GM12878 (cell line): ENCODE measurements around the gene ARHGEF7. TPM values are rescaled to one million over a fixed set of nuclear protein-coding genes. Genes with fewer than 3 reads are reported as not detected.

Source experiments
- ATAC-seq: fragments of 200-7000 bp; cut with Tn5 transposase; 3 replicates; pipeline ENCODE4 v1.9.1; 2020; ENCODE audit warnings: mild to moderate bottlenecking, moderate library complexity
- BruUV-seq: library from RNA; stranded (reverse); fragments of 400-500 nt; replicated peaks from 2 replicates; lab custom pipeline; 2021; lab: Mats Ljungman, UMichigan
- CTCF ChIA-PET: fragments of 300-600 bp; sonication (Branson Sonifier 250); formaldehyde crosslinking; extraction: SDS; loops from one replicate; lab custom pipeline; 2021; ENCODE audit warnings: inconsistent platforms; lab: Yijun Ruan, JAX
- POLR2A ChIA-PET: fragments of 350-600 bp; formaldehyde crosslinking; extraction: SDS; loops from one replicate; lab custom pipeline; 2021; ENCODE audit warnings: inconsistent platforms; lab: Charles Lee
- RAD21 ChIA-PET: fragments of 300-600 bp; sonication (Branson Sonifier 250); formaldehyde crosslinking; loops from one replicate; lab custom pipeline; 2023; ENCODE audit warnings: antibody characterized with exemption; ENCODE audit not compliant: unreplicated experiment; lab: Charles Lee
- SMC1A ChIA-PET: fragments of 300-600 bp; sonication (Branson Sonifier 250); formaldehyde crosslinking; loops from one replicate; lab custom pipeline; 2023; ENCODE audit not compliant: unreplicated experiment, uncharacterized antibody; lab: Charles Lee
- DNase-seq: peaks from one replicate; pipeline ENCODE4 v3.0.0-alpha.2; 2011; ENCODE audit warnings: low read depth, low spot score
- FAIRE-seq: peaks from 3 replicates; lab custom pipeline; 2011; peaks lifted over from hg19 to GRCh38; lab: Jason Lieb, UNC
- H2AFZ ChIP-seq: 2 replicates; pipeline ENCODE4 v1.6.0; 2011; ENCODE audit warnings: low read depth, low read length, control low read depth; ENCODE audit not compliant: control insufficient read depth
- H3K27ac ChIP-seq: 2 replicates; pipeline ENCODE4 v1.5.1; 2011; ENCODE audit warnings: control low read depth; ENCODE audit not compliant: control insufficient read depth, insufficient read depth
- H3K27me3 ChIP-seq, 2 experiments: replicated peaks in 1 of 2; 2 replicates each; pipeline versions ENCODE4 v1.6.0 to v1.6.1; 2011; ENCODE audit warnings: low read length in 1 of 2; ENCODE audit not compliant: control insufficient read depth in 2 of 2, insufficient read depth in 2 of 2
- H3K36me3 ChIP-seq, 2 experiments: 2 replicates each; pipeline ENCODE4 v1.5.1; 2011; ENCODE audit warnings: low read length in 1 of 2; ENCODE audit not compliant: control insufficient read depth in 2 of 2, insufficient read depth in 2 of 2
- H3K4me1 ChIP-seq: 2 replicates; pipeline ENCODE4 v1.6.1; 2011; ENCODE audit warnings: mild to moderate bottlenecking, low read length, moderate library complexity, mixed read lengths; ENCODE audit not compliant: control insufficient read depth, insufficient read depth
- H3K4me2 ChIP-seq: 2 replicates; pipeline ENCODE4 v1.6.0; 2011; ENCODE audit warnings: control low read depth; ENCODE audit not compliant: control insufficient read depth, insufficient read depth
- H3K4me3 ChIP-seq: fragments of 200-600 bp; sonication (generic); 2 replicates; pipeline ENCODE4 v1.5.1; 2016
- H3K79me2 ChIP-seq: 2 replicates; pipeline ENCODE4 v1.6.0; 2011; ENCODE audit warnings: low read length; ENCODE audit not compliant: control insufficient read depth, insufficient read depth
- H3K9ac ChIP-seq: 2 replicates; pipeline ENCODE4 v1.8.0; 2011; ENCODE audit warnings: low read length, control low read depth, mixed read lengths; ENCODE audit not compliant: control insufficient read depth, insufficient read depth
- H3K9me3 ChIP-seq: replicated peaks from 3 replicates; pipeline ENCODE4 v1.5.1; 2011; ENCODE audit warnings: mild to moderate bottlenecking, low read length; ENCODE audit not compliant: control insufficient read depth, insufficient read depth
- H4K20me1 ChIP-seq: 2 replicates; pipeline ENCODE4 v1.6.0; 2011; ENCODE audit not compliant: control insufficient read depth, insufficient read depth
- BCLAF1 ChIP-seq: fragments of 450-650 bp; IDR thresholded peaks from 2 replicates; pipeline ENCODE4 v1.6.1; 2017; ENCODE audit warnings: antibody characterized with exemption, mild to moderate bottlenecking, moderate library complexity
- EED ChIP-seq: sonication (generic); IDR thresholded peaks from 2 replicates; pipeline ENCODE4 v1.6.1; 2016; ENCODE audit warnings: antibody characterized with exemption, low read depth
- ESRRA ChIP-seq: IDR thresholded peaks from 2 replicates; pipeline ENCODE4 v1.6.1; 2012; ENCODE audit warnings: mild to moderate bottlenecking, low read length, improper control_type of control experiment
- NFIC ChIP-seq: IDR thresholded peaks from 2 replicates; pipeline ENCODE4 v1.6.1; 2012; ENCODE audit warnings: low read depth, mild to moderate bottlenecking, inconsistent platforms, low read length, moderate library complexity
- POLR2A ChIP-seq: IDR thresholded peaks from 2 replicates; pipeline ENCODE4 v1.6.1; 2011; ENCODE audit warnings: low read depth, mild to moderate bottlenecking, low read length
- SMAD1 ChIP-seq: fragments of 450-650 bp; IDR thresholded peaks from 2 replicates; pipeline ENCODE4 v1.6.1; 2018; ENCODE audit warnings: mild to moderate bottlenecking, low read depth; ENCODE audit not compliant: partially characterized antibody
- TCF7 ChIP-seq: IDR thresholded peaks from 2 replicates; pipeline ENCODE4 v1.6.1; 2014; ENCODE audit warnings: antibody characterized with exemption, borderline replicate concordance
- ZNF207 ChIP-seq: fragments of 450-650 bp; IDR thresholded peaks from 2 replicates; pipeline ENCODE4 v1.6.1; 2014; ENCODE audit warnings: antibody characterized with exemption, mild to moderate bottlenecking, borderline replicate concordance
- ZNF592 ChIP-seq: fragments of 450-650 bp; IDR thresholded peaks from 2 replicates; pipeline ENCODE4 v1.6.1; 2017; ENCODE audit warnings: mild to moderate bottlenecking, moderate library complexity
- WGBS: methylation state at CpG from one replicate; pipeline ENCODE4 v1.1.6; 2016; ENCODE audit warnings: low lambda C conversion rate; ENCODE audit not compliant: insufficient replicate concordance, insufficient coverage; ENCODE audit errors: missing lambda C conversion rate; 5-methylcytosine and 5-hydroxymethylcytosine counted together
- in situ Hi-C: fragments of 300-500 bp; cut with MboI; formaldehyde crosslinking; loops from 9 replicates; pipeline ENCODE4 v1.14.3; 2018; ENCODE audit warnings: mixed read lengths
- intact Hi-C: fragments of 100-400 bp; cut with micrococcal nuclease; formaldehyde crosslinking; loops from one replicate; pipeline ENCODE4 v1.14.2; 2022; ENCODE audit not compliant: unreplicated experiment
- polyA plus RNA-seq, 11 experiments: library from polyadenylated mRNA; depleted of rRNA in 4 of 11; unstranded in 6 of 11; stranded (reverse) in 5 of 11; fragments of >200 nt; fragmentation: Nextera tagmentation in 4 of 11; fragmentation: Illumina TruSeq in 1 of 11; extraction: Ambion mirVana in 4 of 11; extraction: Trizol in 1 of 11; gene quantifications; 1 replicate in 1 of 11; 2 replicates in 10 of 11; pipeline versions ENCODE4 v1.2.1 to v1.2.3, GENCODE V29; 2011 to 2016; ENCODE audit warnings: inconsistent platforms in 2 of 11, missing spikeins in 2 of 11, low read depth in 1 of 11
- total RNA-seq, 4 experiments: library from RNA; depleted of rRNA in 3 of 4; stranded (reverse); fragments of >200 nt in 3 of 4; fragmentation: Illumina TruSeq in 1 of 4; extraction: Trizol in 1 of 4; gene quantifications; 2 replicates each; pipeline versions ENCODE4 v1.2.1 to v1.2.3, GENCODE V29; 2013 to 2021
- TF ChIP-seq, protein P1 (sequence below): IDR thresholded peaks from 2 replicates; pipeline ENCODE4 v1.6.1; 2011; ENCODE audit warnings: borderline replicate concordance, low read depth, mild to moderate bottlenecking, moderate library complexity, low read length; ENCODE audit not compliant: insufficient read depth, poor library complexity, severe bottlenecking
- TF ChIP-seq, protein P2 (sequence below): fragments of 450-650 bp; IDR thresholded peaks from 2 replicates; pipeline ENCODE4 v1.6.1; 2014; ENCODE audit warnings: mild to moderate bottlenecking

The ARHGEF7 gene
- total and polyA plus RNA-seq, 10 of the 15 experiments (the other 5 are each of a cell fraction or from before 2014, with no cell fraction given): 4.7 to 65.5 (median 36.6) TPM

DNA sequence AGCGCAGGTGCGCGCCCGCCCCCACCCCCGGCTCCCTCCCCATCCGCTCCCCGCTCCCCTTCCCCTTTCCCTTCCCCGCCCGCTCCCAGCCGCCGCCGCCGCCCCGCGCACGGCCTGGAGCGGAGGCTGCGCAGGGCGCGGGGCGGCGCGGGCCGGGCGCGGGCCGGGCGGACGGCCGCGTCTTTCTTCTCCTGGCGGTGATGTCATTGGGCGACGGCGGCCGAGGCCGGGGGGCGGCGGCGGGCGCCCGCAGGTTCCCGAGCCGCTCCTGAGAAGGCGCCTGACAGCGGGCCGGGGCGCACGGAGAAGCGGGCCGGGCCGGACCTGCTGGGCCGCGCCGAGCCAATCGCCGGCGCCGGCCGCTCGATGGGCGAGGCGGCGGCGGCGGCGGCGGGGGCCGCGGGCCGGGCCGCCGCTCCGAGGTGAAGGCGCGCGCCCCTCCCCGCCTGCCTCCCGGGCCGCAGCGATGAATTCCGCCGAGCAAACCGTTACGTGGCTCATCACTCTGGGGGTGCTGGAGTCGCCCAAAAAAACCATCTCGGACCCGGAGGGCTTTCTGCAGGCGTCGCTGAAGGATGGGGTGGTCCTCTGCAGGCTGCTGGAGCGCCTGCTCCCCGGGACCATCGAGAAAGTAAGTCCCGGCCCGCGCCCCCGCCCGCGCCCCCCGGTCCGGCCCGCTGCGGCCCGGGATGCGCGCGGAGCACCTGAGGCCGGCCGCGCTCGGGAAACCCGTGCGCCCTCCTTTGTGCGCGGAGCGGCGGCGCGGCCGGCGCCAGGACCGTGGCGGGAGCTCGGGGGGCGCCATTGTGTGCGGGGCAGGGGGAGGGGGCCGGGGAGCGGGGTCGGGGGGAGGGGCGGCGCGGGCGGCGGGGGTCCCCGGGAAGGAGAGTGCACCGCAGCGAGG, at the start of gene ARHGEF7 (continued):
- TF ChIP-seq ZNF207 (no peak), NFIC (no peak)

DNA sequence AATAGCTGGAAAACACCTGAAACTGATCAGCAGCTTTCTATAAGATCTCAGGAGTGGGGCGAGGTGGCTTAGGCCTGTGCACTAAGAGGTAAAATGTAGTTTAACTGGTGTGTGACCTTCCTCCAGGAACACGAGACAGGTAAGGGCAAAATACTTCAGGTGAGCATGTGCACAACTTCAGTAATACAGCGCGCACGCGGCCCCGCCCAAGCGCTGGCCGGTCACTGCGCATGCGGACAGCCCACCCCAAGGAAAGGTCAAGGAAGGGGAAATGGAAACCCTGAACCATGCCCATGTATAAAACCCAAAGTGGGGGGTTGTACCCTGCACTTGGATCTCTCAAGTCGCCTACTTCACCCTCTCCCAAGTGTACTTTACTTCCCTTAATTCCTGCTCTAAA, 49.4 kb upstream of the ARHGEF7 start:
- WGBS: 64% methylated on average over 12 of the region's 12 CpGs
- Histone ChIP-seq H3K36me3 (no peaks in the 10 kb centered on the region), H3K4me1 (peaks cover 4% of the 10 kb centered on the region), H3K4me2 (no peak overlapping the region), H2AFZ (no peak overlapping the region), H3K9me3 (no peaks in the 10 kb centered on the region; the same call in 2 of the 3 replicates), H3K27ac (no peak overlapping the region), H3K79me2 (no peaks in the 10 kb centered on the region), H4K20me1 (no peaks in the 10 kb centered on the region), H3K4me3 (no peak overlapping the region), H3K27me3 (peaks cover 0 to 5% of the 10 kb centered on the region in 2 experiments; a peak in 1 of 4 replicates), H3K9ac (no peak overlapping the region)
- BruUV-seq: no TSS peak
- POLR2A ChIA-PET: no interaction called here
- RAD21 ChIA-PET: interaction anchor here (1.3 to 3.1 kb wide), 2 partner anchors 150 to 159 kb away, joined by 5 to 25 read pairs; no protein-coding TSS in a partner anchor
- CTCF ChIA-PET: interaction anchor here (0.8 to 5.1 kb wide), 2 partner anchors 149 to 160 kb away, joined by 3 to 99 read pairs; no protein-coding TSS in a partner anchor
- ATAC-seq (no peak), DNase-seq (no peak), FAIRE-seq (no peak)
- in situ Hi-C loops (no loop called here), intact Hi-C loops (loop anchor here (2.0 to 5.0 kb wide), 3 partner anchors 87 to 337 kb away; no protein-coding TSS in a partner anchor)
- SMC1A ChIA-PET: interaction anchor here (1.2 kb wide), 1 partner anchor 9 kb away, joined by 3 read pairs; no protein-coding TSS in a partner anchor
- TF ChIP-seq POLR2A: no peak
- TF ChIP-seq SMAD1: no peak
- no peak for TF ChIP-seq TCF7
- TF ChIP-seq, protein P1, sequence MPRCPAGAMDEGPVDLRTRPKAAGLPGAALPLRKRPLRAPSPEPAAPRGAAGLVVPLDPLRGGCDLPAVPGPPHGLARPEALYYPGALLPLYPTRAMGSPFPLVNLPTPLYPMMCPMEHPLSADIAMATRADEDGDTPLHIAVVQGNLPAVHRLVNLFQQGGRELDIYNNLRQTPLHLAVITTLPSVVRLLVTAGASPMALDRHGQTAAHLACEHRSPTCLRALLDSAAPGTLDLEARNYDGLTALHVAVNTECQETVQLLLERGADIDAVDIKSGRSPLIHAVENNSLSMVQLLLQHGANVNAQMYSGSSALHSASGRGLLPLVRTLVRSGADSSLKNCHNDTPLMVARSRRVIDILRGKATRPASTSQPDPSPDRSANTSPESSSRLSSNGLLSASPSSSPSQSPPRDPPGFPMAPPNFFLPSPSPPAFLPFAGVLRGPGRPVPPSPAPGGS: no peak
- TF ChIP-seq BCLAF1: no peak
- TF ChIP-seq, protein P2, sequence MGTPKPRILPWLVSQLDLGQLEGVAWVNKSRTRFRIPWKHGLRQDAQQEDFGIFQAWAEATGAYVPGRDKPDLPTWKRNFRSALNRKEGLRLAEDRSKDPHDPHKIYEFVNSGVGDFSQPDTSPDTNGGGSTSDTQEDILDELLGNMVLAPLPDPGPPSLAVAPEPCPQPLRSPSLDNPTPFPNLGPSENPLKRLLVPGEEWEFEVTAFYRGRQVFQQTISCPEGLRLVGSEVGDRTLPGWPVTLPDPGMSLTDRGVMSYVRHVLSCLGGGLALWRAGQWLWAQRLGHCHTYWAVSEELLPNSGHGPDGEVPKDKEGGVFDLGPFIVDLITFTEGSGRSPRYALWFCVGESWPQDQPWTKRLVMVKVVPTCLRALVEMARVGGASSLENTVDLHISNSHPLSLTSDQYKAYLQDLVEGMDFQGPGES: no peak
- no peak for TF ChIP-seq EED
- no peak for TF ChIP-seq ZNF592
- no peak for TF ChIP-seq ESRRA
